ENCODE results near the gene ASZ1.
"Not testable (repeated sequence)": the region's sequence is repeated elsewhere in the genome, so short reads cannot be mapped to it uniquely, and the experiment has no call there.

The ASZ1 gene, protein sequence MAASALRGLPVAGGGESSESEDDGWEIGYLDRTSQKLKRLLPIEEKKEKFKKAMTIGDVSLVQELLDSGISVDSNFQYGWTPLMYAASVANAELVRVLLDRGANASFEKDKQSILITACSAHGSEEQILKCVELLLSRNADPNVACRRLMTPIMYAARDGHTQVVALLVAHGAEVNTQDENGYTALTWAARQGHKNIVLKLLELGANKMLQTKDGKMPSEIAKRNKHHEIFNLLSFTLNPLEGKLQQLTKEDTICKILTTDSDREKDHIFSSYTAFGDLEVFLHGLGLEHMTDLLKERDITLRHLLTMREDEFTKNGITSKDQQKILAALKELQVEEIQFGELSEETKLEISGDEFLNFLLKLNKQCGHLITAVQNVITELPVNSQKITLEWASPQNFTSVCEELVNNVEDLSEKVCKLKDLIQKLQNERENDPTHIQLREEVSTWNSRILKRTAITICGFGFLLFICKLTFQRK

DNA sequence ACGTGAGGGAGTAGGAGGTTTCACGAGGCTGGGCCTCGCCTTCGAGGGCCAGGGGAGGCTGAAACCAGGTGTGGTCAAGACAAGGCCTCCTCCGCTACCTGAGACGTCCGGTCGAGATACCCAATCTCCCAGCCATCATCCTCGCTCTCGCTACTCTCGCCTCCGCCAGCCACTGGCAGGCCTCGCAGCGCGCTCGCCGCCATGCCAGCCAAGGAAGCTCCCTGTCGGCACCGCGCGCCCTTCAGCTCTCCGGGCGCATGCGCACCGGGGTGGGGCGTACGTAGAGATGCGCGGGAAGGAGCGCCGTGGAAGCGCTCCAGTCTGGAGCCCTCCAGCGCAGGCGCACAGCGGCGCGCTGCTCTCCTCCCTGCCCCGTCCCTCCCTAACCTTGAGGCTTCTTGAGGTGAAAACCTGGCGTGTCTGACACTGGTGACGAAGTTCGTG is at the start of gene ASZ1:
ASZ1 (minus strand) TSS at position 236 of the 444 bp plus-strand sequence; CDS start at position 203, 33 bp downstream.
- DNase-seq (ENCODE audit: extremely low spot score, insufficient read length, low read depth) = no peak

DNA sequence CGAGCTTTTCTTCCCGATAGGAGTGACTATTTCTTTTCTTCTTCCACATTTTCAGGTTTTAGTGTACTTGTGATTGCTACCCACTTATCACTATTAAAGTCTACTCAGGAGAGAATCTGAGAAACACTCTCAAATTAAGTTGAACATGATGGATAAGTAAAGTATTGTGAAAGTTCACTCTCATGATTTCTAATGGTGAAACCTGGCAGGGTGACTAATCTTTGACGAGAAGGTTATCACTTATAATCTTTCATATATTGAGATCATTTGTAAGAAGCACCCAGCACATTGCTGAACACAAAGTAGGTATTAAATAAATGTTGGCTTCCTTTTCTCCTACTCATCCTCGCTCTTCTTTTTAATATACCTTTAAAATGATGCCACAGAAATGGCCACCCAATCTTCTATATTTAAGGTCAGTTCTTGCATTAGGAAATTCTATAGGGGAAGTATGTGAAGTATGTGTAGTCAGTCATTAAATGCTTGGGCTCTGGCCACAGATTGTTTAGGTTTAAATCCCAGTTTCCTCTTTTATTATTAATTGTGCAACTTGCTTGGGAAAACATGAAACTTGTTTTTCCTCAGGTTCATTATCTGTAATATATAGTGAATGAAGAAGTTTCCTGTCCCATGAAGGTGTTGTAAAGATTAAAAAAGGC is 49.4 kb upstream of the ASZ1 start:
- DNase-seq (ENCODE audit: extremely low spot score, insufficient read length, low read depth) (no peak), FAIRE-seq (no peak)

More for the DNA sequence above, at the start of gene ASZ1:
- FAIRE-seq = no peak

DNA sequence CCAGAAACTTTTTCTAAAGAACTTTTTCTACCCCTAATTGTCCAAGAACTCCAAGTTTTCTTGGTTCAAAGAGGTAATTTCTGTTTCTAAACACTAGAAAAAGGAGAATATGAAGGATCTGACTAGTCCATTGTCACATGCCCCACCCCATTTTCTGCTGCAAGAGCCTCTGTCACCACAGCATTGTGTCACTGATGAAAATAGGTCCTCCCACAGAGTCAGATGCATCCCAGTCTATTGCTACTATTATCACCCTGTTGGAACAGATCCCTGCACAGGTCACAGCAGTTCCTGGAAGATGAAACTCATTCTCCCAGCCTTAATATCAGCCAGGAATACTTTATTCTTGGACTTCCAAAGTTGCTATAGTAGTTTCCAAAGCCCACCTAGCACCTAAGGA is 45.0 kb upstream of the ASZ1 start:
- DNase-seq (ENCODE audit: extremely low spot score, insufficient read length, low read depth) (no peak), FAIRE-seq (no peak)

DNA sequence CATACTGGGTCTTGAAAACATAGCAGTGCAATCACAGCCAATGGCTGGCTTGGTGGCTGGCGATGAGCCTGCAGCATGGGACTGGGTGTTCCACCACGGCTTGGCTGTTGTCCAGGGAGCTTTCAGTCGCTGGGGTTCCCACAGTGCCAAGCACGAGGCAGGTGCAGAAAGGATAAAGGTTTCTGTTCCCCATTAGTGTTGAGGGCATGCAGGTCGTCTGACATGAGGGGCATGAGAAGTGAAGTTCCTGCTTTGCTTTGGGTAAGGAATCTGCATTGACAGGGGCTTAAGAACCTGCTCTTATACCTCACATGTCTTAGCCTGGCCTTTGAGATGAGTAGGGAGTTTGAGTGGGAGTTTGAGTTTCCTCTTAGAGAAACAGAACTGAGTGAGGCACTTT is 43.5 kb upstream of the ASZ1 start:
- DNase-seq (ENCODE audit: extremely low spot score, insufficient read length, low read depth) (no peak), FAIRE-seq (peak; percentile 50)

DNA sequence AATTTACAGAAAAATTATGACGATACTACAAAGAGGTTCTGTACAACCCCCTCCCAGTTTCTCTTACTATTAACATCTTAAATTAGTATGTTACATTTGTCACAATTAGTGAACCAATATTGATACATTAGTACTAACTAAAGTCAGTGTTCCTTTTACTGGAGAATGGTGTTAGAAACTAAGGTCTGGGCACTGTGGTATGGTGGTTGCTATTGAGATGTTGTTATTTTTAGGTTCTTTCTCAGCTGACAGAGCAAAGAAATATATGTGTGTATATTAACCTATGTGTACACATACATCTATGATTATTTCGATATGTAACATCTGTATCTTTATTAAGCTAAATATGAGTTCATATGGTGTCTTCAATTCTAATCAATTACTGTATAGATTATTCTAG is 40.9 kb upstream of the ASZ1 start:
- no peak for DNase-seq (ENCODE audit: extremely low spot score, insufficient read length, low read depth)
- FAIRE-seq = no peak

DNA sequence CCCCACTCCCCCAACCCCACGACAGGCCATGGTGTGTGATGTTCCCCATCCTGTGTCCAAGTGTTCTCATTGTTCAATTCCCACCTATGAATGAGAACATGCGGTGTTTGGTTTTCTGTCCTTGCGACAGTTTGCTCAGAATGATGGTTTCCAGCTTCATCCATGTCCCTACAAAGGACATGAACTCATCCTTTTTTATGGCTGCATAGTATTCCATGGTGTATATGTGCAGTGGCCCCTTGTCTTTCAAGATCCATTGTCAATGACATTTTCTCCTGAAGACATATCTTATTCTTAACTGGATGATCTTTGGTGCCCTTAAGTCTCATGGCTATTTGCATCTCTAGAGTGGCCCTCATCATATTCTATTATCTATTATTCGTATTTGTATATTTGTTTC is 33.5 kb upstream of the ASZ1 start:
- not testable (repeated sequence) for DNase-seq (ENCODE audit: extremely low spot score, insufficient read length, low read depth); FAIRE-seq

DNA sequence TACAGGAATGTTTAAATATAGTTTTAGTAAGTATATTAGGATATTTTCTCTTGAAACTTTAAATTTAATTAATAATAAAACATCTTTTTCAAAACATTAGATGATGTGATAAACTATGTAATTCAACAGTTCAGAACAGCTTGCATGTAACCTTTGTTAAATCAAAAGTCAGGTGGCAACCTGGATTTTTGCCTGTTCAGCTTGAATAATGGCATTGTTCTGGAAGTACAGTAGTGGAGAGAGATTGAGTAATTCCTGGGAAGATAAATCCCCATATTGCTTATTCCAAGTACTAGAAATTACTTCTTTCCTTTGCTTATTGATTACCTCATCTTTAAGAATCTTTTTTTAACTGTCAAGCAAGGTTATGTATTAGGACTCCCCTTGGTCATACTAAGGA is 32.4 kb upstream of the ASZ1 start:
- FAIRE-seq (no peak), DNase-seq (ENCODE audit: extremely low spot score, insufficient read length, low read depth) (no peak)

DNA sequence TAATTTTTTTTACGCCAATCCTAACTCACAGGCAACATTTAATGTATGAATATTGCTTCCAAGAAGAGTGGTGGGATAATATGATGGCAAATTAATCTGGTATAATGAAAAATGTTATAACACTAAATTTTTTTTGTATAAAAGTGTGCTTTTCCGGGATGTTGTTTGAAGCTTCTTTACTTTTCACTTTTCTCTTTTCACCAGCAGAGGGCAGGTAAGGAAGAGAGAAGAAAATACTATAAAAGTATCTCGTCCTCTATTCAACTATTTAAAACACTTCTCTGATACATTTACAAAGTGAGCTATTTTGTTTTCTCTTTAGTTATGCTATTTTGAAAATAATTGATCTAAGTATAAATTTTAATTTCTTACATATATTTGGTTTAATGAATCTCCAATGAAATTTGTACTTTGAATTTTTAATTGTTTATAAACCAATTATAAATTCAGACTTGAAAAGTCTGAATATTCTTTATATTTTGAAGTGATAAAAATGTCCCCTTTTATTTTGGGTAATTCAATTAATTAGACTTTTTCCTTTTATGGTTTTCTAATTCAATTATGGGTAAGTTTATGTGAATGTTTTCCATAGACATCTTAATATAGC is 31.8 kb upstream of the ASZ1 start:
- DNase-seq (ENCODE audit: extremely low spot score, insufficient read length, low read depth) (no peak), FAIRE-seq (peak; percentile 74)

DNA sequence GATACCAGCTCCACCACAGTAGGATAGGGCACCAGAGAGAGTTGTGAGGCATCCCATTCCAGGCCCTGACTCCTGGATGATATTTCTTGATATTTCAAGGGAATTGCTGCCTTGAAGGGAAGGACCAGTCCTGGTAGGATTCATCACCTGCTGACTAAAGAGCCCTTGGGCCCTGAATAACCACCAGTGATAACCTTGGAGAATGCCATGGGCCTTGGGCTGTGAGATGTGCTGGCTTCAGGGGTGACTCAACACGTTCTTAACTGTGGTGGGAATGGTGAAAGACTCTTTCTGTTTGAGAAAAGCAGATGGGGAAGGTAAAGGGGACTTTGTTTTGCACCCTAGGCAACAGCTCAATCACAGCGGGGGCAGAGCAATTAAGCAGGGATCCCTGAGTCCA is 21.4 kb upstream of the ASZ1 start:
- DNase-seq (ENCODE audit: extremely low spot score, insufficient read length, low read depth) (no peak), FAIRE-seq (no peak)

DNA sequence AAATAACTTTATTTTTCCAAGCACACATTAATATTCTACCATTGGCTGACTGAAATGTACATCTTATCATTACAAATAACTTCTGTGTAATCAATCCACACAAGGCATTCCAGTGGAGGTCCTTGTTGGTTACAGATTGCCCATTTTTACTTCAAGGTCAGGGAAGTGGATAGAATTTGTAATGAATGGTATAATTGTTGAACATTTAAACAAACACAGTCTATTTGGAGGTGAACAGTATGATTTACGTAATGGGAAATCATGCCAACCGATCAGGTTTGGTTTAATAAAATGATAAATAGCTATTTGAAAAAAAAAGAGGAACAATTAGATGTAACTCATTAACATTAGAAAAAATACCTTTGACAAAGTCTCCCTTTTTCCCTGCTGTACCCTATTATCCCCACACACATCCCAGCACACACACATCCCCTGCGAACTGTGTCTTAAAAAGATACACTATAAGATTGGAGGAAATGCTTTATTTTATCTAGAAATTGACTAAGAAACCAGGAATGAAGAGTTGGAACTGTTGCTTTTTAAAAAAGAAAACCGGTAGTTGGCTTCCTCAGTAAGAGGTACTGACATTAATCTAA is 19.0 kb upstream of the ASZ1 start:
- FAIRE-seq = no peak
- DNase-seq (ENCODE audit: extremely low spot score, insufficient read length, low read depth) = no peak

DNA sequence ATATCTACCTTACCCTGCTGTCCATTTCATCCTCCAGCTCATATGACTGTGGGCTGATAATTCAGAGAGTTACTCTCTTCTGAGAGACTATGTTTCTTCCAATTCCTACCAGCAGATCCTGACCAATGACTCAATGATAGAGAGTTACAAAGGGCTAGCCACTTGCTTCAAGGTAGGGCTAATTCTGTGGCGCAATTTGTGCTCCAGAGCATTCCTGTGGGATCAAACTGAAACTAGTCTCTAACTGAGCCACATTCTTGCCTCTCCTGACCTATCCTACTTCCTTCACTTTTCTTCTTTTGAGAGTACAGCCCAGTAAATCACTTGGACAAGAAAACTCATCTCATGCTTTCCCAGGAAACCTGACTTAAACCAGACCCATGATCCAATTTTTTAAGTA is 17.9 kb upstream of the ASZ1 start:
- DNase-seq (ENCODE audit: extremely low spot score, insufficient read length, low read depth) = no peak
- no peak for FAIRE-seq

DNA sequence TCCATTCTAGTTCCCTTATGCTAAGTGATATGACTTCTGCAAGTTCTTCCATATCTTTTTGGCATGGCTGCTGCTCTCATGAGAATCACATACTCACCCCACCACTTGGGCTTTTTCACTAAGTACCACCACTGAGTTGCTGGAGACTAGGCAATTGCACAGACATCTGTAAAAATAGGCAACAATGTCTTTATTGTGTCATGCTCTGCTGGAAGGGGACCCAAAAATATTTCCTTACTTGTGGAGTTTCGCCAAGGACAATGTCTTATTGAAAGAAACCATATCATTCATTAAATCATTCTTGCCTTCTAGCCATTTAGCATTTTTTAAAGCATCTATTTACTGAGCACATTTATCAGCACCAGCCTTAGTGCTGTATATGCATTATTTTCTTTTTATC is 17.4 kb upstream of the ASZ1 start:
- DNase-seq (ENCODE audit: extremely low spot score, insufficient read length, low read depth) = no peak
- FAIRE-seq = no peak

DNA sequence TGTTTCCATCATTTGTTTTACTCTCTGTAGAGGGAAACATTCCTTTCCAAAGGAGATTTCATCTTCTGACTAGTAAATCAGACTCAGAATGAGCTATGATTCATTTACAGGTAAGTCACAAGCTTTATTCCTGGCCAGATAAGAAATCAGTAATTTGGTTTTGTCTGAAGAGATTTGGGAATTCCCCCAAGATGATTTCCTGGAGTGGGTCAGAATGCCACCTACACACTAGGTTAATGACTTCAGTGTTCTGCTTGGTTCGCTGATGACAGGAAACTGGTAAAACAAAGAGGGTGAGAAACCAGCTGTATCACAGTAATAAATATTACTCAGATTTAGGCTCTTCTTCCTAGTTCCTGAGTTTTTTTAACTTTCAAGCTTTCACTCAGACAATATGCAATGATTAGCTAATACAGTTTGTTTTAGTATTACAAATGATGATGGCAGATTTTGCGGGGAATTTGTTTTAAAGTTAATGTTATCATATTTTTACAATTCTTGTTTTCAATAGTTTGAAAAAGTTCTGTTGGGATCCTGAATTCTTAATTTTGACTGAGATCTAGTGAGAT is 8.3 kb upstream of the ASZ1 start:
- FAIRE-seq = peak; percentile 89
- DNase-seq (ENCODE audit: extremely low spot score, insufficient read length, low read depth) = no peak

DNA sequence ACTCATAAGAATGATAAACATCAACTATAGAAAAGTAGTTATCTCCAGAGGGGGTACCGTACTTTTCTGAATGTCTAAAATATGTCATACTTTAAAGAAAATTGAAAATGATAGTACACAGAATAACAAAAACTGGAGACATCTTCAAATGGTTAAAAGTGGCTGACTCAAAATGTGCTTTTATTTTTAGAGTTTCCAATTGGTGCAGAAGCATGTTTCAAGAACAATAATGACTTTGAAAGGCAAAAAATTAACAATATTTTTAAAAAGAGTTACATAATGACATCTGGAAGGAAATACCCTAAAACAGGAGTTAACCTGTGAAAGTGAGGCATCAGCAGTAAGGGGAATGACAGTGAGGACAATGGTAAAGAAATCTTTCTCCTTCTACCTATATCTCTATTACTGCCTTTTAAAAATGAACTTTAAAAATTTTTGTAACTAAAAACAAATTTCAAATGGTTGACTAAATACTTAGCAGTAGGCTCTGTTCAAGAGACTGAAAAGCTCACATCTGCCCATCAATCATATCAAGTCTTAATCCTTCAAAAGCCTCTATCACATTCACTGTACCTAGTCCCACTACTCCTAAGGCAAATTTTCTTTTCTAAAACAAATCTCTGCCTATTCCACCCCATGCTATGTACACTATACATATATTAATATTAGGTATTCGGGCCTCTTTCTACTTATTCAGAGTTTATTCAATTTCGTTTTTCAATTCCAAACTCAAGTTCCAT is 3.0 kb downstream of the ASZ1 start:
- DNase-seq (ENCODE audit: extremely low spot score, insufficient read length, low read depth) (no peak), FAIRE-seq (peak; percentile 71)

DNA sequence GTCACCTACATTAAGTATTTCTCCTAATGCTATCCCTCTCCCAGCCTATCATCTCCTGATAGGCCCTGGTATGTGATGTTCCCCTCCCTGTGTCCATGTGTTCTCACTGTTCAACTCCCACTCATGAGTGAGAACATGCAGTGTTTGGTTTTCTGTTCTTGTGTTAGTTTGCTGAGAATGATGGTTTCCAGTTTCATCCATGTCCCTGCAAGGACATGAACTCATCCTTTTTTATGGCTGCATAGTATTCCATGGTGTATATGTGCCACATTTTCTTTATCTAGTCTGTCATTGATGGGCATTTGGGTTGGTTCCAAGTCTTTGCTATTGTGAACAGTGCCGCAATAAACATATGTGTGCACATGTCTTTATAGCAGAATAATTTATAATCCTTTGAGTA is 12.7 kb downstream of the ASZ1 start:
- not testable (repeated sequence) for FAIRE-seq; DNase-seq (ENCODE audit: extremely low spot score, insufficient read length, low read depth)

DNA sequence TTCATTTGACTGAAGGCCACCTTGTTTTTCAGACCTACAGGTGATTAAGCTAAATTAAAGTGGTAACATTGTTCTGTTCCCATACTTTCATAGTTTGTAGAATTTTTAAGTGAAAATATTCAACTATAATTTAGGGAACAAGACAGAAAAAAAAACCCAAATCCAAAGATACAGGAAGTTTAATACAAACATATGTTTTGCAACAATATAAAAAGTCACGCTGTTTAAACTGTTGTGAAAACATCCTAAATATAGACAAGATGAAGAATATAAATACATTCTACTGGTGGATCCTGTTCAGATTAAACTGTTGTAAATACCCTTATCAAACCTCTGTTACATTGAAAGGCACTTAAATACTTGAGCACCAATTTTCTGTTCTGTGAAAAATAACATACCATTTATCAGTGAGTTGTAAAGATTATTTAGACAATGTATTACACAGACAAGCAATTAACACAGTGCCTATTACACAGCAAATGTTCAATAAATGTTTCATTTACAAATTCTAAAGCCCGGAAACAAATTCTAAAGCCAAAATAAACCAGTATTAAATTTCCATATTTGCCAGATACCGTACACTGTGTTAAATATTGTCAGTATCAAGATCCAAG is 14.2 kb downstream of the ASZ1 start:
- no peak for FAIRE-seq
- DNase-seq (ENCODE audit: extremely low spot score, insufficient read length, low read depth) = no peak

DNA sequence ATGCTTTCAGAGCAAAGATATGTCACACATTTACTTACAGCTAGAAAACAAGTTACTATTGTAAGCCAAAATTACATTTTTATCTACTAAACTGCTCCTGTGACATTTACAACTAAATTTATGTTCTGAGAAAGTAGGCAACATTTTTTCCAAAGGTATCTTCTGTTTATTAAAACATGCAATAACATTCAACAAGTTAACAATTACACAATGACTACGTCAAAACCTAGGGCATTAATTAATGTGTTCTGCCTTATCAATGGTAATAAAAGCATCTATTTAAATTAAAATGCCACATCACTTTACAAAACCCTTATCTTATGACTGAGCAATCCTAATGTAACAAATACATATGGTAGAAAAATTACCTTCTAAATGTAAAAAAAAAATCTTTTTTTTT is 14.9 kb downstream of the ASZ1 start:
- FAIRE-seq (no peak), DNase-seq (ENCODE audit: extremely low spot score, insufficient read length, low read depth) (no peak)

DNA sequence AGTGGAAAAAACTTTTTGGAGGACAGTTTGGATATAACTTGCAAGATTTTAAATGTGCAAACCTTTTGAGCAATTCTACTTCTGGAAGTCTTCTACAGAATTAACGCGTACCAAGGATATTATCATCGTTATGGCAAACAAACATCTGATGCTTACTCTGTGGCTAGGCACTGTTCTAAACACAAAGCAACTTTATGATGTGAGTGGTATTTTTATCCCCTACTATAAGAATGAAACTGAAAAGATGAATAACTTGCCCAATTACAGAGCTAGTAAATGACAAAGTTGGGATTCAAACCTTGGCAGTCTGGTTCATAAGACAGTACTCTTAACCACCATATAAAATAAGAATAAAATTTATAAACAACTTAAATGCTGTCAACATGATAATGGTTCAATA is 15.8 kb downstream of the ASZ1 start:
- FAIRE-seq = no peak
- DNase-seq (ENCODE audit: extremely low spot score, insufficient read length, low read depth) = no peak

DNA sequence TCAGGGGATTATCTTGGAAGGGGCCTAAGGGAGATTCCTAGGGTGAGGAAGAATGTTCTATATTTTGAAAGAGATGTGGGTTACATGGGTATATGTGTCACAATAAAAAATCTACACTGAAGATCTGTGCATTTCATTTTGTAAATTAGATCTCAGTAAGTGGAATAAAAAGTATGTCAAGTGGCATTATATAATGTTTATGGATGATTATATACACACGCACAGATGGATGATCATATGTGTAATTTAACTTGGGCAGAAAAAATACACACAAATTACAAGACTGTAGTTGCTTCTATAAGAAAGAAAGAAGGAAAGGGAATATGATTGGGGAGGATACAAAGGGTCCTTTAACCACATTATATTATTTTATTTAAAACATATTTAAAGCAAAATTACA is 18.5 kb downstream of the ASZ1 start:
- FAIRE-seq = no peak
- DNase-seq (ENCODE audit: extremely low spot score, insufficient read length, low read depth) = no peak
